ENCODE results near the gene HDX. TPM values are rescaled to one million over a fixed set of nuclear protein-coding genes. Genes with fewer than 3 reads are reported as not detected.

Gene HDX
- total and polyA plus RNA-seq, 2 donors (not counting 1 experiment from before 2014, with no cell fraction given): 4.5 to 4.8 TPM

- TF ChIP-seq EZH2 (IDR thresholded peaks at IDR 0.05; ENCODE audit: low read length, missing control alignments): no peak
- no peak for TF ChIP-seq CTCF (conservative IDR thresholded peaks at IDR 0.05 in 1 of 2, IDR thresholded peaks at IDR 0.05 in 1 of 2; ENCODE audit: low read depth in 1 of 2, low read length in 2 of 2)
- no peak overlapping the region for H3K4me3 ChIP-seq (replicated peaks in 1 of 4; ENCODE audit: control extremely low read depth in 1 of 4, insufficient read depth in 1 of 4, low read depth in 3 of 4, low read length in 4 of 4)
- no peaks in the 10 kb centered on the region for H3K4me1 ChIP-seq (ENCODE audit: control insufficient read depth, extremely low read depth, insufficient read depth, low read length)
- no peak overlapping the region for H3K4me2 ChIP-seq (ENCODE audit: extremely low read depth, insufficient read depth, low read length)
- H3K27ac ChIP-seq (ENCODE audit: insufficient read depth, low read length): no peak overlapping the region
- H4K20me1 ChIP-seq (ENCODE audit: control insufficient read depth, extremely low read depth, insufficient read depth, low read length): no peaks in the 10 kb centered on the region
- H2AFZ ChIP-seq (ENCODE audit: low read length): no peak overlapping the region
- H3K27me3 ChIP-seq (ENCODE audit: control insufficient read depth, insufficient read depth, low read length): no peaks in the 10 kb centered on the region
- no peak overlapping the region for H3K9ac ChIP-seq (ENCODE audit: insufficient read depth, low read length)
- H3K79me2 ChIP-seq (ENCODE audit: control insufficient read depth, insufficient read depth, low read length): no peaks in the 10 kb centered on the region
- peak; percentile 43 to 54 for DNase-seq (ENCODE audit: low read depth in 2 of 2)
- no peaks in the 10 kb centered on the region for H3K36me3 ChIP-seq (ENCODE audit: control insufficient read depth, insufficient read depth, low read length)
- no peaks in the 10 kb centered on the region for H3K9me3 ChIP-seq (ENCODE audit: control insufficient read depth, insufficient read depth, low read depth, low read length)
These were observed 33.0 kb downstream of the HDX start for GRCh38 chrX:84469226-84469625.

- Histone ChIP-seq H3K27me3 (ENCODE audit: control insufficient read depth, insufficient read depth, low read length) (no peaks in the 10 kb centered on the region), H3K36me3 (ENCODE audit: control insufficient read depth, insufficient read depth, low read length) (no peaks in the 10 kb centered on the region), H3K4me2 (ENCODE audit: extremely low read depth, insufficient read depth, low read length) (no peak overlapping the region), H3K9ac (ENCODE audit: insufficient read depth, low read length) (no peak overlapping the region), H3K4me1 (ENCODE audit: control insufficient read depth, extremely low read depth, insufficient read depth, low read length) (no peaks in the 10 kb centered on the region), H3K27ac (ENCODE audit: insufficient read depth, low read length) (no peak overlapping the region), H4K20me1 (ENCODE audit: control insufficient read depth, extremely low read depth, insufficient read depth, low read length) (no peaks in the 10 kb centered on the region), H2AFZ (ENCODE audit: low read length) (no peak overlapping the region), H3K9me3 (ENCODE audit: control insufficient read depth, insufficient read depth, low read depth, low read length) (no peaks in the 10 kb centered on the region), H3K4me3 (replicated peaks in 1 of 4; ENCODE audit: control extremely low read depth in 1 of 4, insufficient read depth in 1 of 4, low read depth in 3 of 4, low read length in 4 of 4) (no peak overlapping the region), H3K79me2 (ENCODE audit: control insufficient read depth, insufficient read depth, low read length) (no peaks in the 10 kb centered on the region)
- TF ChIP-seq EZH2 (IDR thresholded peaks at IDR 0.05; ENCODE audit: low read length, missing control alignments) (no peak), CTCF (conservative IDR thresholded peaks at IDR 0.05 in 1 of 2, IDR thresholded peaks at IDR 0.05 in 1 of 2; ENCODE audit: low read depth in 1 of 2, low read length in 2 of 2) (no peak)
- DNase-seq (ENCODE audit: low read depth in 2 of 2): no peak
These were observed 34.4 kb downstream of the HDX start for GRCh38 chrX:84467898-84468297.

- DNase-seq (ENCODE audit: low read depth in 2 of 2): no peak
These were observed 48.7 kb downstream of the HDX start for GRCh38 chrX:84453351-84454246.

More at GRCh38 chrX:84453351-84454246, 48.7 kb downstream of the HDX start:
- H3K4me1 ChIP-seq (ENCODE audit: control insufficient read depth, extremely low read depth, insufficient read depth, low read length): no peaks in the 10 kb centered on the region
- peaks cover 1% of the 10 kb centered on the region for H4K20me1 ChIP-seq (ENCODE audit: control insufficient read depth, extremely low read depth, insufficient read depth, low read length)
- no peaks in the 10 kb centered on the region for H3K9me3 ChIP-seq (ENCODE audit: control insufficient read depth, insufficient read depth, low read depth, low read length)
- H3K79me2 ChIP-seq (ENCODE audit: control insufficient read depth, insufficient read depth, low read length): no peaks in the 10 kb centered on the region
- no peak overlapping the region for H3K9ac ChIP-seq (ENCODE audit: insufficient read depth, low read length)
- no peak for TF ChIP-seq CTCF (conservative IDR thresholded peaks at IDR 0.05 in 1 of 2, IDR thresholded peaks at IDR 0.05 in 1 of 2; ENCODE audit: low read depth in 1 of 2, low read length in 2 of 2)
- TF ChIP-seq EZH2 (IDR thresholded peaks at IDR 0.05; ENCODE audit: low read length, missing control alignments): no peak
- no peak overlapping the region for H3K27ac ChIP-seq (ENCODE audit: insufficient read depth, low read length)
- no peak overlapping the region for H3K4me2 ChIP-seq (ENCODE audit: extremely low read depth, insufficient read depth, low read length)
- no peaks in the 10 kb centered on the region for H3K36me3 ChIP-seq (ENCODE audit: control insufficient read depth, insufficient read depth, low read length)
- H3K4me3 ChIP-seq (replicated peaks in 1 of 4; ENCODE audit: control extremely low read depth in 1 of 4, insufficient read depth in 1 of 4, low read depth in 3 of 4, low read length in 4 of 4): no peak overlapping the region
- no peaks in the 10 kb centered on the region for H3K27me3 ChIP-seq (ENCODE audit: control insufficient read depth, insufficient read depth, low read length)
- no peak overlapping the region for H2AFZ ChIP-seq (ENCODE audit: low read length)
